Raji (cell line): ENCODE results near the gene SPON2.

Experiments used
- POLR2A ChIP-seq: IDR thresholded peaks from 2 replicates; pipeline ENCODE4 v1.6.1; 2011; ENCODE audit warnings: low read depth, low read length, control low read depth; ENCODE audit not compliant: insufficient read depth

SPON2 gene

DNA sequence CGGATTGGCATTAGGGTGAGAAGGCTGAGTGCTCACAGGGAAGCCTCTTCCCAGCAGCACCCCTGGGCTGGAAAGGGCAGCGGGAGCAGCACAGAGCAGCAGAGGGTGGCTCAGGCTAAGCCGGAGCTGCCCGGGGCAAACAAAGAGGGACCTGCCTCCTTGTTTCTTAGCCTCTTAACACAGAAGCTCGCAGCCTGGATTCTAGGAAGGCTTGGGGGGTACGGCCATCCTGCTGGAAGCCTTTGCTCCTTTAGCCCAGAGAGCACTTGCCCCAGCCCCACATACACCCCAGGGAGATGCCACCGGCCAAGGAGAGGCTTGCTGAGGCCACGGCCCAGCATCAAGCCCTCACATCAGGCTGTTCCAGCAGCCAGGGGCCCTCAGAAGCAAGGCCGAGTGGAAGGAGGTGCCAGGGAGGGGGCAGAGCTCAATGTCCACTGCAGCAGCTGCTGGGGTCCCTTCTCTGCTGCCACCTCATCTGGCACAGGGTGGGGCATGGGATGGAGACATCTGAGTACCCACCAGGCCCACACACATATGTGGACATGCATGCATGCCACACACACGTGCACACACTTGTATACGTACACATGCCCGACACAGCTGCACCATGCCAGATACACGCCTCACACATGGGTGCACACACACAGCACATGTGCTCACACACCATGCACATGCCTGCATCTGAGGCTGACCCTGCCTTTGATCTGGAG lies 20.3 kb upstream of the SPON2 start:
- no peak for TF ChIP-seq POLR2A

DNA sequence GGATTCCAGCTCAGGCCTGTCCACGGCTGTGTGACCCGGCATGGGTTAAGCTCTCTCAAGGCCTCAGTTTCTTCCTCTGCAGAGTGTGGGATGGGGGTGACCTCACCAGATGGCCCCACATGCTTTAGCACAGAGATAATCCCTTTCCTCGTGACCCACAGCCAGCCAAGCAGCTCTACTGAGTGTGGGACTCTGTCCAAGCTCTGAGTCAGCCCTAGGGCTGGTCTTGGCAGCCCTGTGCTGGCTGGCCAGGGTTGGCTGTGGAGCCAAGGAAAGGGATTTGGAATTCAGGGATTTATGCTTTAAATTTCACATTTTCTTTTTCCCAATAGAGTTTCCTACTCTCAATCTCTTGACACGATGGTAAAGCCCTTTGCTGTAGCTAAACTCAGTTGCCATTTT lies 19.7 kb upstream of the SPON2 start:
- no peak for TF ChIP-seq POLR2A

DNA sequence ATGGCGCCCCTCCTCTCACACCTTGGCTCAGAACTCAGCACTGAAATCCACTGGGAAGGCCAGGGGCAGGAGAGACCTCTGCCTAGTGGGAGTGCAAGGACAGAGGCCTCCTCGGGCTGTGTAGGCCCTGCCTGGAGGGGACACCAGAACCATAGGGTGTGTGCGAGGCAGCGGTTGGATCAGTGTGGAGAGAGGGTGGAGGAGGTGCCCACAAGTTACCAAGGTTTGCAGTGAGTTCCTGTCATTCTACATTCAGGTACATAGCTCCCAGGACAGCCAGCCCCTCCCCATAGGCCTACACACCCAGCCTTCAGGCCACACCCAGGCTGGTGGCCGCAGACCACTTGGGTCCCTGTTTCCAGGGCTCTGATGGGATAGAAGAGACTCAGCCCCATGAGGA lies 19.2 kb upstream of the SPON2 start:
- TF ChIP-seq POLR2A, result no peak

DNA sequence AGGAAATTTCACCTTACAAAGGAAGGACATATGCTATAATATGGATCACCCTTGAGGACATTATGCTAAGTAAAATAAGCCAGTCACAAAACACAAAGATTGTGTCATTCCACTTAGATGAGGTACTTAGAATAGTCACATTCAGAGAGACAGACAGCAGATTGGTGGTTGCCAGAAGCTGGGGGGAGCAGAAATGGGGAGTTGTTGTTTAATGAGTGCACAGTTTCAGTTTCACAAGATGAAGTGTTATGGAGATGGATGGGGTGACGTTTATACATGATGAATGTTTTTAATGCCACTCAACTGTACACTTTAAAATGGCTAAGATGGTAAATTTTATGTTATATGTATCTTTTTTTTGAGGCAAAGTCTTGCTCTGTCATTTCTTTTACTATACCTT lies 14.8 kb upstream of the SPON2 start:
- TF ChIP-seq POLR2A, result no peak

- no peak for TF ChIP-seq POLR2A
Measured at GRCh38 chr4:1183985-1184773, 11.8 kb upstream of the SPON2 start.

DNA sequence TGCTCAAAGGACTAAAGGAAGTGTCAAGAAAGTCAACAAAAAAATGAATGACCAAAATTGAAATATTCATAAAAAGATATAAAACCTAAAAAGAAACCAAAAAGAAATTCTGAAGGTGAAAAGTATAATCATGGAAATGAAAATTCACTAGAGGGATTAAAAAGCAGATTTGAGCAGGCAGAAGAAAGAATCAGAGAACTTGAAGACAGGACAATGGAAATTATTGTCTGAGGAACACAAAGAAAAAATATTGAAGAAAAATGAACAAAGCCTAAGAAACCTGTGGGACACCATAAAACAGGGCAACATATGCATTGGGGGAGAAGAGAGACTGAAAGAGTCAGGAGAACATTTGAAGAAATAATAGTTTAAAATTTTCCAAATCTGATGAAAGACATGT lies 9.9 kb upstream of the SPON2 start:
- no peak for TF ChIP-seq POLR2A

DNA sequence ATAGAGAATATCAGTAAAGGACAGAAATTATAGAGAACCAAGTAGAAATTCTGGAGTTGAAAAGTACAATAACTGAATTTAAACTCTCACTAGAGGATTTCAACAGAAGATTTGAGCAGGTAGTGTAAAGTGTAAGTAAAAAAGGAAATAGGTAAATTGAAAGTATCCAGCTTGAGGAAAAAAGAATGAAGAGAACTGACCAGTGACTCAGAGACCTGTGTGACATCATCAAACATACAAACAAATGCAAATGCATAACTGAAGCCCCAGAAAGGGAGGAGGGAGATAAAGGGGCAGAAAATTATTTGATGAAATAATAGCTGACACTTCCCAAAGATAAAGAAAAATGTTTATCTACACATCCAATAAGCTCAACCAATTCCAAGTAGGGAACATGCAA lies 8.3 kb upstream of the SPON2 start:
- TF ChIP-seq POLR2A, result no peak

DNA sequence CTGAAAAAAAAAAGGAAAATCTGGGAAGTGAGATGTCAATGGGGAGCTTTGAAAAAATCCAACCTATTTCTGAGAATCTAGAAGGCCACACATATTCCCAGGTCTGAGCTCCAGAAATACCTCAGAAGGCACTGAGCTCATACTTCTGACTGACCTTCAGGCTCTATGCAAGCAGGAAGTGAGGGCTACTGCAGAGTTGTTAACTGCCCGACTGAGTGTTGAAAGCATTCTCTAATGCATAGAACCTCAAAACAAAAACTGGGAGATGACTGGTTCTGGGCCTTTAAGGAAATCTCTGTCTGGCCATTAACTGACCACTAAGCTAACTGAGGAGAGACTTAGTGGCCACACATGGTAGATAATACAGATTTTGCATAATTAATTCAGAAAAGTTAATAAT lies 7.6 kb upstream of the SPON2 start:
- TF ChIP-seq POLR2A, result no peak

- TF ChIP-seq POLR2A, result no peak
Measured at GRCh38 chr4:1179089-1179441, 6.7 kb upstream of the SPON2 start.

DNA sequence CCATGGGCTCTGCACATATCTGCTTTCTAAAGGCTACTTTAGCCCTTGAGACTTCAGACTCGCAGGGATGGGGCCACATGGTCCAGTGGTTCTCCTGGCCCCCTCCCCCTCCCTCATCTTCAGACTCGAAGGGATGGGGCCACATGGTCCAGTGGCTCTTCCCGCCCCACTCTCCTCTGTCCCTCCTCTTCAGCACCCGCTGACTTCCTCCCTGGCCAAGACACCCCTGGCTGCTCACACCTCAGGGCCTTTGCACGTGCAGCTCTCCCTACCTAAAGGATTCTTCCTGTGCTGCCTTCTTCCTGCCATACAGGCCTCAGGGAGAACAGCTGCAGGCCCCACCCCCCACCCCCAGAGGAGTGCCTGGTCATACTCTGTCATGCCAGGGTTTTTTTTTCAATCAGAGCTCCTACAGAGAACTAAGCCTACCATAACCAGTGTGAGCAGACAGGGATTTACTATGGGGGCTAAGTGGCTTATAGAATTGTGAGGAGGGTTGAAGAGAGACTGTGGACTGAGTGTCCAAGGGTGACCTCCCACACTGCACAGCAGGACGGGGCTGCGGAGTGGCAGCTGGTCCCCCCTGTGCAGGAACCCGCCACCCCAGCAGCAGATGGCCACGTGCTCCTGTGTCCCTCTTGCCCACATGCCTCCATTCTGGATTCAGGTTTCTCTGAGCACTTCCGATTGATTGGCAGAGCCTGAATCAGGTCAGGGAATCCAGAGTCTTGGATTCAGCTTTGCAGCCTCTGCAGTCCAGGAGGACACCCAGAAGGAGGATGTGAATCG lies 6.1 kb upstream of the SPON2 start:
- no peak for TF ChIP-seq POLR2A

GRCh38 chr4:1177274-1178141 lies 5.1 kb upstream of the SPON2 start:
- no peak for TF ChIP-seq POLR2A

DNA sequence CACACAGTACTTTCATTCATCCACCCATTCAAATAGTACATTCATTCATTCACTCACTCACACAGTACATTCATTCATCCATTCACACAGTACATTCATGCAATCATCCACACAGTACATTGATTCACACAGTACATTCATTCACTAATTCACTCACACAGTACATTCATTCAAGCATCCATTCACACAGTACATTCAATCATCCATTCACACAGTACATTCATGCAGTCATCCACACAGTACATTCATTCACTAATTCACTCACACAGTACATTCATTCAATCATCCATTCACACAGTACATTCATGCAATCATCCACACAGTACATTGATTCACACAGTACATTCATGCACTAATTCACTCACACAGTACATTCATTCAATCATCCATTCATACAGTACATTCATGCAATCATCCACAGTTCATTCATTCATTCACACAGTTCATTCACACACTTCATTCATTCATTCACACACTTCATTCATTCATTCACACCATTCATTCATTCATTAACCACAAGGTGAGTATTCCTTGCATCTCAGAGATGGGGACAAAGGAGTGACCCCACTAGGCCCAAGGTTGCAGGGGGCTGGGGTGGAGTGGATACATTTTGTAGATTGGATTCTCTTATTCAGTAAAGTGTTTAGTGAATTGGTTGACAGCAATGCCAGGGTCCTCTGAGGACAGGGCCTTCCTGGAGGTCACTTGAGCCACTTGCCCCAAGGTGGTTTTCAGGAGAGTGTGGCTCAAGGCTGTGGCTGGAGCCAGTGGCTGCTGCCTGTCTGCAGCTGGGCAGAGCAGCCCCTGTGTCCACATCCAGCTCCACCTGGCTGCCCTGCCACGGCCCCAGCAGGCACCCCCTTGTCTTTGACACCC lies 4.3 kb upstream of the SPON2 start:
- TF ChIP-seq POLR2A, result no peak

GRCh38 chr4:1175635-1176229 lies 3.3 kb upstream of the SPON2 start:
- TF ChIP-seq POLR2A, result no peak
